ENCODE results near the gene RNF224.

DNA sequence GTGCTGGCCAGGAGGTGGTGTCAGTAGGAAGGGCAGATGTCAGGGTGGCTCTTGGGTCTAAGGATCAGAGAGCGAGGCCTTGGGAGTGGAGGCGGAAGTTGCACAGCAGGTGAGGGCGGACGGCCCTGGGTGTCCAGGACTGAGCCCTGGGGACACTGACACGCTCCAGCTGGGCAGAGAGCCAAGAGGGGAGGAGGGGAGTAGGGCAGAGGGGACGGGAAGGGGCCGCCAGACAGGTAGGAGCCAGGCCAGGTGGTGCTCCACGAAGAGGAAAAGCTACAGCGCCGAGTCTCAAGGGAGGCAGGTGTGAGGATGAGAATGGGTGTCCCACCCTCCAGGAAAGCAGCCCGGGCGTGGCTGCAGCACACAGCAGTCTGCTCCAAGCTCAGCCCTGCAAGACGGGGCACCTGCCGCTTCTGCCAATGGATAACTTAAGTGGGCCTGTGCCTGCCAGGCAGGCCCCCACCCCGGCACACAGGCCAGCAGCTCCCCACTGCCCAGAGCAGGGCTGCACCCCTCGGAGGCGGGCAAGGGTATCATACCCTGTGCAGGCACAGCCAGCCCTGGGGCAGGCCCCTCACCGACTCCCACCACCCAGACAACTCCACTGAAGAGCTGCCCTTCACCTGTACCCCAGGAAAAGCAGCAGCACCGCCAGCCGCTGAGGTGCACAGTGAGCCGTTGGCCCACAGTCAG lies 31.6 kb upstream of the RNF224 start:
- TF ChIP-seq, protein P1, sequence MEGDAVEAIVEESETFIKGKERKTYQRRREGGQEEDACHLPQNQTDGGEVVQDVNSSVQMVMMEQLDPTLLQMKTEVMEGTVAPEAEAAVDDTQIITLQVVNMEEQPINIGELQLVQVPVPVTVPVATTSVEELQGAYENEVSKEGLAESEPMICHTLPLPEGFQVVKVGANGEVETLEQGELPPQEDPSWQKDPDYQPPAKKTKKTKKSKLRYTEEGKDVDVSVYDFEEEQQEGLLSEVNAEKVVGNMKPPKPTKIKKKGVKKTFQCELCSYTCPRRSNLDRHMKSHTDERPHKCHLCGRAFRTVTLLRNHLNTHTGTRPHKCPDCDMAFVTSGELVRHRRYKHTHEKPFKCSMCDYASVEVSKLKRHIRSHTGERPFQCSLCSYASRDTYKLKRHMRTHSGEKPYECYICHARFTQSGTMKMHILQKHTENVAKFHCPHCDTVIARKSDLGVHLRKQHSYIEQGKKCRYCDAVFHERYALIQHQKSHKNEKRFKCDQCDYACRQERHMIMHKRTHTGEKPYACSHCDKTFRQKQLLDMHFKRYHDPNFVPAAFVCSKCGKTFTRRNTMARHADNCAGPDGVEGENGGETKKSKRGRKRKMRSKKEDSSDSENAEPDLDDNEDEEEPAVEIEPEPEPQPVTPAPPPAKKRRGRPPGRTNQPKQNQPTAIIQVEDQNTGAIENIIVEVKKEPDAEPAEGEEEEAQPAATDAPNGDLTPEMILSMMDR (IDR thresholded peaks at IDR 0.05): no peak
- no peak for TF ChIP-seq POLR2A (IDR thresholded peaks at IDR 0.05)

Measured in adrenal gland (tissue), 5 donors.